HG03108 (cell line): ENCODE results near the gene PRKCG.
"Not testable (repeated sequence)": the region's sequence is repeated elsewhere in the genome, so short reads cannot be mapped to it uniquely, and the experiment has no call there.

Experiments
- ATAC-seq: cut with Tn5 transposase; IDR thresholded peaks from one replicate; pipeline ENCODE4 v1.9.1; 2021; ENCODE audit warnings: moderate library complexity; ENCODE audit not compliant: unreplicated experiment

PRKCG gene

GRCh38 chr19:53881482-53882390, at the start of gene PRKCG:
PRKCG (plus strand) TSS chr19:53882197; CDS start chr19:53882495, 298 bp downstream.
- no peak for ATAC-seq

- not testable (repeated sequence) for ATAC-seq
Observed at GRCh38 chr19:53832861-53833260, 49.1 kb upstream of the PRKCG start.

- ATAC-seq = not testable (repeated sequence)
Observed at GRCh38 chr19:53838446-53838845, 43.6 kb upstream of the PRKCG start.

GRCh38 chr19:53840241-53840640, 41.8 kb upstream of the PRKCG start:
- not testable (repeated sequence) for ATAC-seq

- not testable (repeated sequence) for ATAC-seq
Observed at GRCh38 chr19:53840914-53841313, 41.1 kb upstream of the PRKCG start.

- no peak for ATAC-seq
Observed at GRCh38 chr19:53844849-53845246, 37.1 kb upstream of the PRKCG start.

GRCh38 chr19:53847555-53847954, 34.4 kb upstream of the PRKCG start:
- no peak for ATAC-seq

- no peak for ATAC-seq
Observed at GRCh38 chr19:53849237-53849676, 32.7 kb upstream of the PRKCG start.

- no peak for ATAC-seq
Observed at GRCh38 chr19:53853707-53854106, 28.3 kb upstream of the PRKCG start.

GRCh38 chr19:53864308-53864836, 17.6 kb upstream of the PRKCG start:
- ATAC-seq = no peak

GRCh38 chr19:53865523-53865917, 16.5 kb upstream of the PRKCG start:
- no peak for ATAC-seq

GRCh38 chr19:53865918-53866864, 15.8 kb upstream of the PRKCG start:
- ATAC-seq = no peak

GRCh38 chr19:53866865-53867224, 15.2 kb upstream of the PRKCG start:
- no peak for ATAC-seq

GRCh38 chr19:53867225-53868090, 14.5 kb upstream of the PRKCG start, which contains the start of gene MYADM:
MYADM (plus strand) TSS chr19:53867883; CDS start chr19:53873530, 5,647 bp downstream.
- ATAC-seq = peak; percentile 64

GRCh38 chr19:53868091-53868891, 13.7 kb upstream of the PRKCG start:
- no peak for ATAC-seq

GRCh38 chr19:53868892-53869804, 12.8 kb upstream of the PRKCG start:
- peak; percentile 30 for ATAC-seq

- not testable (repeated sequence) for ATAC-seq
Observed at GRCh38 chr19:53869805-53870484, 12.1 kb upstream of the PRKCG start.

- ATAC-seq = no peak
Observed at GRCh38 chr19:53870485-53870844, 11.5 kb upstream of the PRKCG start.
